ENCODE results near the gene SPAG16.

- TF ChIP-seq RXRA (IDR thresholded peaks at IDR 0.05; ENCODE audit: borderline replicate concordance, low read depth) (no peak), EP300 (IDR thresholded peaks at IDR 0.05; ENCODE audit: borderline replicate concordance in 1 of 2, low read depth in 1 of 2, low read length in 1 of 2) (no peak), RFX5 (IDR thresholded peaks at IDR 0.05; ENCODE audit: low read length) (no peak)
These were observed 751.0 kb downstream of the SPAG16 start for GRCh38 chr2:214035091-214035852.
